Tibial artery (tissue), 4 donors: Measurements from ENCODE around the gene ACY1.

Source experiments
- DNase-seq, 2 donors: peaks; one replicate each; pipeline ENCODE4 v3.0.0-alpha.2; 2019
- H3K27ac ChIP-seq, 2 donors: fragments of 200-600 bp; sonication (generic) in 1 of 2; 1 replicate in 1 of 2; 2 replicates in 1 of 2; pipeline ENCODE4 v1.5.1; 2018 to 2019; ENCODE audit warnings: mild to moderate bottlenecking in 1 of 2
- H3K27me3 ChIP-seq, 2 donors: fragments of 200-600 bp; sonication (generic) in 1 of 2; one replicate each; pipeline versions ENCODE4 v1.5.1 to v1.6.0; 2016 to 2019
- H3K36me3 ChIP-seq, 3 donors: fragments of 200-600 bp; sonication (generic) in 2 of 3; one replicate each; pipeline ENCODE4 v1.5.1; 2016 to 2019; ENCODE audit warnings: mild to moderate bottlenecking in 2 of 3
- H3K4me1 ChIP-seq, 4 donors: fragments of 200-600 bp; sonication (generic) in 2 of 4; 1 replicate in 3 of 4; 2 replicates in 1 of 4; pipeline ENCODE4 v1.5.1; 2016 to 2019
- H3K4me3 ChIP-seq, 2 donors: fragments of 200-600 bp; sonication (generic) in 1 of 2; 1 replicate in 1 of 2; 2 replicates in 1 of 2; pipeline ENCODE4 v1.5.1; 2018 to 2019; ENCODE audit warnings: mild to moderate bottlenecking in 2 of 2
- H3K9me3 ChIP-seq, 3 donors: fragments of 200-600 bp; sonication (generic) in 1 of 3; one replicate each; pipeline ENCODE4 v1.5.1; 2016 to 2019
- intact Hi-C: fragments of 100-400 bp; cut with DNase I; formaldehyde crosslinking; loops from one replicate; pipeline ENCODE4 v1.15.0; 2023; ENCODE audit warnings: low total_unique reads
- TF ChIP-seq, protein P1 (sequence below), 2 experiments: fragments of 200-600 bp in 1 of 2; fragments of 450-650 bp in 1 of 2; IDR thresholded peaks; one replicate each; pipeline ENCODE4 v1.5.1; 2017 to 2019; ENCODE audit warnings: antibody characterized with exemption in 2 of 2, mild to moderate bottlenecking in 1 of 2, moderate library complexity in 1 of 2

The ACY1 gene

GRCh38 chr3:51997935-51998596 lies 14.7 kb downstream of the ACY1 start:
- intact Hi-C loops: no loop called here
- H3K4me1 ChIP-seq: peaks cover 0 to 26% (median 15%) of the 10 kb centered on the region in 4 donors
- TF ChIP-seq, protein P1, sequence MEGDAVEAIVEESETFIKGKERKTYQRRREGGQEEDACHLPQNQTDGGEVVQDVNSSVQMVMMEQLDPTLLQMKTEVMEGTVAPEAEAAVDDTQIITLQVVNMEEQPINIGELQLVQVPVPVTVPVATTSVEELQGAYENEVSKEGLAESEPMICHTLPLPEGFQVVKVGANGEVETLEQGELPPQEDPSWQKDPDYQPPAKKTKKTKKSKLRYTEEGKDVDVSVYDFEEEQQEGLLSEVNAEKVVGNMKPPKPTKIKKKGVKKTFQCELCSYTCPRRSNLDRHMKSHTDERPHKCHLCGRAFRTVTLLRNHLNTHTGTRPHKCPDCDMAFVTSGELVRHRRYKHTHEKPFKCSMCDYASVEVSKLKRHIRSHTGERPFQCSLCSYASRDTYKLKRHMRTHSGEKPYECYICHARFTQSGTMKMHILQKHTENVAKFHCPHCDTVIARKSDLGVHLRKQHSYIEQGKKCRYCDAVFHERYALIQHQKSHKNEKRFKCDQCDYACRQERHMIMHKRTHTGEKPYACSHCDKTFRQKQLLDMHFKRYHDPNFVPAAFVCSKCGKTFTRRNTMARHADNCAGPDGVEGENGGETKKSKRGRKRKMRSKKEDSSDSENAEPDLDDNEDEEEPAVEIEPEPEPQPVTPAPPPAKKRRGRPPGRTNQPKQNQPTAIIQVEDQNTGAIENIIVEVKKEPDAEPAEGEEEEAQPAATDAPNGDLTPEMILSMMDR (IDR thresholded peaks at IDR 0.05): no peak
- peaks cover 0 to 29% of the 10 kb centered on the region in 2 donors for H3K27me3 ChIP-seq
- no peak overlapping the region for H3K27ac ChIP-seq
- peaks cover 14 to 19% (median 17%) of the 10 kb centered on the region in 3 donors for H3K36me3 ChIP-seq
- no peak for DNase-seq
- H3K9me3 ChIP-seq: no peaks in the 10 kb centered on the region
- no peak overlapping the region for H3K4me3 ChIP-seq

DNA sequence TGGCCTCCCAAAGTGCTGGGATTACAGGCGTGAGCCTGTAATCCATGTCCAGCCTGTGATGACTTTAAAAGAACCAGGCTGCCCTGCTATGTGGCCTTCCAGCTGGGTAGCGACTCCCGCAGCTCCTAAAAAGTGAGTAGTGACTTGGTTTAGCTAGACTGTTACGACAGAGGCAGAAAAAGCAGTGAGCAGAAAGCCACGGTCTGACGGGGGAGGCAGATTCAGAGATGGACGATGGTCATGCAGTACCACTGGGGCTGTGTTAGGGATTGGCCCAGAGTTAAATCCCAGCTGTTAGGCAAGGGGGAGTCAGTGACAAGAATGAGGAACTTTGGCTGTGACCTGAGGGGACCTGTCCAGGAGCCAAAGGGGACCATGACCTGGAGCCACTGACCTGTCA lies 15.4 kb downstream of the ACY1 start:
- Histone ChIP-seq H3K4me3 (no peak overlapping the region), H3K27me3 (peaks cover 0 to 29% of the 10 kb centered on the region in 2 donors), H3K36me3 (peaks cover 10 to 12% (median 10%) of the 10 kb centered on the region in 3 donors), H3K27ac (no peak overlapping the region), H3K9me3 (no peaks in the 10 kb centered on the region), H3K4me1 (peaks cover 0 to 22% (median 15%) of the 10 kb centered on the region in 4 donors)
- no peak for DNase-seq
- TF ChIP-seq, protein P1 (IDR thresholded peaks at IDR 0.05): no peak
- intact Hi-C loops: no loop called here

DNA sequence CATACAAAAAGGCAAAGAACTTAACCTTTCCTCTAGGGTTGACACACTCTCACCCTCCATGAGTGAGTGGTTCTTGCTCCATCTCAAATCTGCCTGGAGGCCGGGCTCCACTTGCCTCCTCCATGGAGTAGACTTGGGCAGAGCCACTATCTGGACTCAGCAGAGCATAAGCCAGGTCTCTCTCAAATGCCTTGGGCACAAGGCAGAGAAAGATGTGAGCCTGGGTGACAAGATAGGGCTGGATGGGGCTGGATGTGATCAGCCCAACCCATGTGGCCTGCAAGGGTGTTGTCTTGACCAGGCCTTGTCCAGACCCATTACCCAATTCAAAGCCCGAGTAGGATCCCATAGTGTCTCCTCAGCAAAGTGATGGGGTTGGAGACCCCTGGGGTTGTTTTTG lies 16.5 kb downstream of the ACY1 start:
- peaks cover 0 to 29% of the 10 kb centered on the region in 2 donors for H3K27me3 ChIP-seq
- no peak for DNase-seq
- H3K4me3 ChIP-seq: no peak overlapping the region
- H3K36me3 ChIP-seq: peaks cover 0 to 1% (median under 1%) of the 10 kb centered on the region in 3 donors
- H3K27ac ChIP-seq: no peak overlapping the region
- peaks cover 0 to 17% (median 10%) of the 10 kb centered on the region in 4 donors for H3K4me1 ChIP-seq
- TF ChIP-seq, protein P1 (IDR thresholded peaks at IDR 0.05): no peak
- no peaks in the 10 kb centered on the region for H3K9me3 ChIP-seq
- intact Hi-C loops: loop anchor here (5.0 kb wide), 1 partner anchor 52 kb away; no protein-coding TSS in a partner anchor

DNA sequence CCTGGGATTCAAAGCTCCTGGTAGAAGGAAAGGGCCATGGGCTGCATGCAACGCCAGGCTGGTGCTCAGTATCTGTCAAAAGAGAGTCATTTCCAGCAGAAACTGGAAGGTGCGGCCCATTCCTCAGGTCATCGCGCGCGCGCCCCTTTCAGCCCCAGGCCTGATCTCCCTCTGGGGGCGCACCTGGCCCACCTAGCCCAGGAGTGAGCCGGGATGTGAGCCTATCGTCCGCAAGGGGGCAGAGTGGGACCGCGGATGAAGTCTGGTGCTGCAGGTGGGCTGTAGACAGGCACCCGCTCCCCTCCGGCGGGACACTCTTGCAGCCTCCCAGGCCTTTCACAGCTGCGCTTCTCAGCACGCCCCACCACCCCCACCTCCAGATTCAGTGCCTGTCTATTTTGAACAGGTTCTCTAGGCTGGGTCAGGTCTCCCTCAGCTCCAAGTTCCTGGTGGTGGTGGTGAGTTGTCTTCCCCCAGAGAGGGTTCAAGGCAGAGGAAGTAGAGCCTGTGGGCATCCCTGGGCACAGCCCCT lies 18.2 kb downstream of the ACY1 start:
- H3K4me3 ChIP-seq: no peak overlapping the region
- TF ChIP-seq, protein P1 (IDR thresholded peaks at IDR 0.05): peak; percentile 84 to 98
- no peak overlapping the region for H3K27ac ChIP-seq
- H3K9me3 ChIP-seq: no peaks in the 10 kb centered on the region
- H3K36me3 ChIP-seq: no peaks in the 10 kb centered on the region
- peaks cover 0 to 27% (median 21%) of the 10 kb centered on the region in 4 donors for H3K4me1 ChIP-seq
- H3K27me3 ChIP-seq: peaks cover 0 to 29% of the 10 kb centered on the region in 2 donors
- peak; percentile 60 to 81 for DNase-seq
- intact Hi-C loops: loop anchor here (1.0 to 5.0 kb wide), 2 partner anchors 51 to 143 kb away; no protein-coding TSS in a partner anchor

DNA sequence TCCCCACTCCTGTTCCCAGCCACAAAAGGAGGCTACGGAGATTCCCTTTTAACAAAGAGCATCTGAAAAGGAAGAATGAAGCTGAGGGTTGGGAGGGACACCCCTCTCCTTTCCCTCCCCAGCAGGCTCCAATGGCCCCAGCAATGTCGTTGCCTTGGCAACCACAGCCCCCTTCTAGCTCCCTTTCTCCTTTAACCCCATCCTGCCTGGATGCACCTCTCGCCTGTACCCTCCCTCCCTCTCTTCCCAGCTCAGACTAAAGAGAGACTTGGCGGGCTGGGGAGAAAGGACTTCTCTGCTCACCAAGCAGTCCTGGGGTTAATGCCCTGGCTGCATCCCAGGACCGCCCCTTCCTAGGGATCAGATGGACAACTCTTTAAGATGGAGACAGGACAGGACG lies 19.4 kb downstream of the ACY1 start:
- no peaks in the 10 kb centered on the region for H3K9me3 ChIP-seq
- H3K27me3 ChIP-seq: peaks cover 0 to 29% of the 10 kb centered on the region in 2 donors
- no peak overlapping the region for H3K27ac ChIP-seq
- intact Hi-C loops: loop anchor here (5.0 kb wide), 1 partner anchor 50 kb away; no protein-coding TSS in a partner anchor
- TF ChIP-seq, protein P1 (IDR thresholded peaks at IDR 0.05): no peak
- no peaks in the 10 kb centered on the region for H3K36me3 ChIP-seq
- no peak overlapping the region for H3K4me3 ChIP-seq
- DNase-seq: no peak
- H3K4me1 ChIP-seq: peaks cover 0 to 27% (median 21%) of the 10 kb centered on the region in 4 donors
